SK-N-SH treated with all-trans-retinoic acid at 6 μM for 48 hours (cell line): ENCODE data around the gene TRIM47.

ENCODE experiments used
- ATAC-seq: fragments of 200-7000 bp; cut with Tn5 transposase; 3 replicates; pipeline ENCODE4 v1.9.1; 2020; ENCODE audit warnings: mild to moderate bottlenecking, moderate library complexity
- ARNTL ChIP-seq: fragments of 450-650 bp; formaldehyde crosslinking; IDR thresholded peaks from 2 replicates; pipeline ENCODE4 v1.5.0; 2020; ENCODE audit warnings: low read depth, mild to moderate bottlenecking, moderate library complexity, borderline replicate concordance
- BACH2 ChIP-seq: fragments of 250-450 bp; sonication (Bioruptor Pico); IDR thresholded peaks from 2 replicates; pipeline ENCODE4 v1.9.0; 2021; ENCODE audit warnings: mild to moderate bottlenecking, borderline replicate concordance
- CREB5 ChIP-seq: fragments of 250-450 bp; sonication (Bioruptor Pico); IDR thresholded peaks from 2 replicates; pipeline ENCODE4 v1.5.1; 2020; ENCODE audit warnings: low read depth, mild to moderate bottlenecking, moderate library complexity
- CSDC2 ChIP-seq: fragments of 250-450 bp; sonication (Bioruptor Pico); IDR thresholded peaks from 2 replicates; pipeline ENCODE4 v1.5.0; 2020; ENCODE audit warnings: mild to moderate bottlenecking, moderate library complexity
- CSRNP3 ChIP-seq: fragments of 250-450 bp; sonication (Bioruptor Pico); IDR thresholded peaks from 2 replicates; pipeline ENCODE4 v1.5.1; 2021; ENCODE audit warnings: mild to moderate bottlenecking, moderate library complexity
- ESRRG ChIP-seq: fragments of 250-450 bp; sonication (Bioruptor Pico); IDR thresholded peaks from 2 replicates; pipeline ENCODE4 v1.6.1; 2021; ENCODE audit warnings: mild to moderate bottlenecking
- ISL1 ChIP-seq: fragments of 250-450 bp; sonication (Bioruptor Pico); IDR thresholded peaks from 2 replicates; pipeline ENCODE4 v2.1.2; 2022; ENCODE audit warnings: mild to moderate bottlenecking, moderate library complexity
- OSR1 ChIP-seq: fragments of 250-450 bp; sonication (Bioruptor Pico); IDR thresholded peaks from 2 replicates; pipeline ENCODE4 v1.8.0; 2022; ENCODE audit warnings: moderate library complexity, mild to moderate bottlenecking, inconsistent platforms
- PATZ1 ChIP-seq: fragments of 250-450 bp; sonication (Bioruptor Pico); IDR thresholded peaks from 2 replicates; pipeline ENCODE4 v1.8.0; 2020; ENCODE audit warnings: mild to moderate bottlenecking, moderate library complexity, borderline replicate concordance
- PPARA ChIP-seq: fragments of 250-450 bp; sonication (Bioruptor Pico); IDR thresholded peaks from 2 replicates; pipeline ENCODE4 v1.5.0; 2020; ENCODE audit warnings: mild to moderate bottlenecking, borderline replicate concordance
- RARB ChIP-seq: fragments of 250-450 bp; sonication (Bioruptor Pico); IDR thresholded peaks from 2 replicates; pipeline ENCODE4 v1.8.0; 2021; ENCODE audit warnings: mild to moderate bottlenecking, moderate library complexity
- SNAI2 ChIP-seq: fragments of 250-450 bp; sonication (Bioruptor Pico); IDR thresholded peaks from 2 replicates; pipeline ENCODE4 v1.5.0; 2020; ENCODE audit warnings: mild to moderate bottlenecking, moderate library complexity
- TCF4 ChIP-seq: fragments of 250-450 bp; sonication (Bioruptor Pico); IDR thresholded peaks from 2 replicates; pipeline ENCODE4 v1.8.0; 2021; ENCODE audit warnings: mild to moderate bottlenecking, moderate library complexity, borderline replicate concordance
- TOX ChIP-seq: fragments of 250-450 bp; sonication (Bioruptor Pico); IDR thresholded peaks from 2 replicates; pipeline ENCODE4 v1.8.0; 2021; ENCODE audit warnings: mild to moderate bottlenecking, moderate library complexity, borderline replicate concordance
- TSHZ2 ChIP-seq: fragments of 250-450 bp; sonication (Bioruptor Pico); IDR thresholded peaks from 2 replicates; pipeline ENCODE4 v1.5.0; 2020; ENCODE audit warnings: mild to moderate bottlenecking, moderate library complexity
- ZC3H10 ChIP-seq: fragments of 250-450 bp; sonication (Bioruptor Pico); IDR thresholded peaks from 2 replicates; pipeline ENCODE4 v1.5.1; 2021; ENCODE audit warnings: mild to moderate bottlenecking, moderate library complexity
- ZFP3 ChIP-seq: fragments of 250-450 bp; sonication (Bioruptor Pico); IDR thresholded peaks from 2 replicates; pipeline ENCODE4 v1.5.0; 2020; ENCODE audit warnings: mild to moderate bottlenecking, moderate library complexity
- ZFP30 ChIP-seq: fragments of 450-650 bp; formaldehyde crosslinking; IDR thresholded peaks from 2 replicates; pipeline ENCODE4 v1.5.0; 2022; ENCODE audit warnings: mild to moderate bottlenecking, moderate library complexity
- ZNF565 ChIP-seq: fragments of 450-650 bp; formaldehyde crosslinking; conservative IDR thresholded peaks from 2 replicates; pipeline ENCODE4 v1.5.0; 2020; ENCODE audit warnings: low read depth, mild to moderate bottlenecking, moderate library complexity
- ZNF70 ChIP-seq: fragments of 450-650 bp; formaldehyde crosslinking; IDR thresholded peaks from 2 replicates; pipeline ENCODE4 v1.5.0; 2020; ENCODE audit warnings: mild to moderate bottlenecking, moderate library complexity
- ZNF8 ChIP-seq: fragments of 450-650 bp; formaldehyde crosslinking; IDR thresholded peaks from 2 replicates; pipeline ENCODE4 v1.5.0; 2020; ENCODE audit warnings: mild to moderate bottlenecking, moderate library complexity

Gene TRIM47

GRCh38 chr17:75839942-75840798 is 38.2 kb downstream of the TRIM47 start:
- no peak for TF ChIP-seq PPARA (CRISPR knock-in tag)
- no peak for TF ChIP-seq ESRRG
- no peak for TF ChIP-seq TSHZ2 (CRISPR knock-in tag)
- TF ChIP-seq ZC3H10 (CRISPR knock-in tag), result no peak
- no peak for TF ChIP-seq TOX
- no peak for ATAC-seq

GRCh38 chr17:75838410-75838809 is 40.0 kb downstream of the TRIM47 start:
- no peak for ATAC-seq
- TF ChIP-seq ZFP3, result no peak
- no peak for TF ChIP-seq ARNTL
- TF ChIP-seq TOX, result no peak
- TF ChIP-seq ZC3H10 (CRISPR knock-in tag), result no peak
- no peak for TF ChIP-seq ISL1
- no peak for TF ChIP-seq TCF4 (CRISPR knock-in tag)
- no peak for TF ChIP-seq CSRNP3 (CRISPR knock-in tag)
- TF ChIP-seq ESRRG, result no peak
- TF ChIP-seq CSDC2 (CRISPR knock-in tag), result no peak
- no peak for TF ChIP-seq ZNF565 (CRISPR knock-in tag)
- TF ChIP-seq BACH2, result no peak
- TF ChIP-seq TSHZ2 (CRISPR knock-in tag), result no peak
- TF ChIP-seq SNAI2 (CRISPR knock-in tag), result no peak
- TF ChIP-seq ZNF8 (CRISPR knock-in tag), result no peak
- TF ChIP-seq ZNF70, result no peak
- TF ChIP-seq PATZ1 (CRISPR knock-in tag), result no peak
- no peak for TF ChIP-seq OSR1
- no peak for TF ChIP-seq CREB5 (CRISPR knock-in tag)
- no peak for TF ChIP-seq RARB (CRISPR knock-in tag)
- TF ChIP-seq ZFP30 (CRISPR knock-in tag), result no peak

GRCh38 chr17:75837899-75838298 is 40.5 kb downstream of the TRIM47 start:
- TF ChIP-seq ISL1 (no peak), PATZ1 (CRISPR knock-in tag) (no peak), ZNF565 (CRISPR knock-in tag) (no peak), ZC3H10 (CRISPR knock-in tag) (no peak), ESRRG (no peak), BACH2 (no peak), ARNTL (no peak), CREB5 (CRISPR knock-in tag) (no peak), ZNF70 (no peak)
- TF ChIP-seq, all 23 proteins: peak for 0
- no peak for ATAC-seq
